Measurements from ENCODE around the gene TNF.

GRCh38 chr6:31585491-31585890 is 10.1 kb downstream of the TNF start:
- TF ChIP-seq YY1 (tag by site-specific recombination; IDR thresholded peaks at IDR 0.05), result no peak
- TF ChIP-seq ZNF654 (tag by site-specific recombination; IDR thresholded peaks at IDR 0.05; ENCODE audit: low read depth), result no peak
- TF ChIP-seq GLIS1 (tag by site-specific recombination; IDR thresholded peaks at IDR 0.05), result no peak
- TF ChIP-seq ZNF302 (tag by site-specific recombination; IDR thresholded peaks at IDR 0.05; ENCODE audit: low read depth), result no peak
- TF ChIP-seq CTCF (tag by site-specific recombination; IDR thresholded peaks at IDR 0.05), result no peak
- no peak for TF ChIP-seq ZBTB44 (tag by site-specific recombination; IDR thresholded peaks at IDR 0.05)
- no peak for TF ChIP-seq ZNF114 (tag by site-specific recombination; IDR thresholded peaks at IDR 0.05)
- TF ChIP-seq ZNF768 (tag by site-specific recombination; IDR thresholded peaks at IDR 0.05), result no peak
- TF ChIP-seq ZNF76 (tag by site-specific recombination; IDR thresholded peaks at IDR 0.05; ENCODE audit: borderline replicate concordance, low read depth), result no peak
- no peak for TF ChIP-seq ZNF571 (tag by site-specific recombination; IDR thresholded peaks at IDR 0.05)
- TF ChIP-seq ZBTB8A (tag by site-specific recombination; IDR thresholded peaks at IDR 0.05), result no peak
- TF ChIP-seq ZNF121 (tag by site-specific recombination; IDR thresholded peaks at IDR 0.05), result no peak
- TF ChIP-seq ZNF488 (tag by site-specific recombination; IDR thresholded peaks at IDR 0.05), result no peak
